ENCODE measurements around the gene CYP2S1.

CYP2S1 gene

DNA sequence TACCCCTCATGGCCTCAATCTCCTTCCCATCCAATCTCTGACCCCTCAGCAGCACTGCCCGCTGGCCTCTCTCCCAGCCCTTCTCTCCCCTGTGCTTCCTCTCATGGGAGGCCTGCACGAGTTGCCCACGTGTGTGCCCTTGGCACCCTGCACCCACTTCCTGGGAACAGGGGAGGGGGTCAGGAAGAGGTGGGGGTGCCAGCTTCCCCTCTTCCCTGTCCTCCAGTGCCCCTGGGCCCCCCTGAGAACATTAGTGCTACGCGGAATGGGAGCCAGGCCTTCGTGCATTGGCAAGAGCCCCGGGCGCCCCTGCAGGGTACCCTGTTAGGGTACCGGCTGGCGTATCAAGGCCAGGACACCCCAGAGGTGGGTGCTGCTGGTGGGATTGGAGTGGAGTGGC is 45.2 kb downstream of the CYP2S1 start:
- Histone ChIP-seq H3K27ac (no peak overlapping the region), H3K4me3 (no peak overlapping the region), H3K36me3 (peaks cover 91 to 99% (median 97%) of the 10 kb centered on the region in 3 donors), H3K9me3 (no peaks in the 10 kb centered on the region), H3K27me3 (no peaks in the 10 kb centered on the region), H3K4me1 (no peaks in the 10 kb centered on the region)
- TF ChIP-seq, protein P1, sequence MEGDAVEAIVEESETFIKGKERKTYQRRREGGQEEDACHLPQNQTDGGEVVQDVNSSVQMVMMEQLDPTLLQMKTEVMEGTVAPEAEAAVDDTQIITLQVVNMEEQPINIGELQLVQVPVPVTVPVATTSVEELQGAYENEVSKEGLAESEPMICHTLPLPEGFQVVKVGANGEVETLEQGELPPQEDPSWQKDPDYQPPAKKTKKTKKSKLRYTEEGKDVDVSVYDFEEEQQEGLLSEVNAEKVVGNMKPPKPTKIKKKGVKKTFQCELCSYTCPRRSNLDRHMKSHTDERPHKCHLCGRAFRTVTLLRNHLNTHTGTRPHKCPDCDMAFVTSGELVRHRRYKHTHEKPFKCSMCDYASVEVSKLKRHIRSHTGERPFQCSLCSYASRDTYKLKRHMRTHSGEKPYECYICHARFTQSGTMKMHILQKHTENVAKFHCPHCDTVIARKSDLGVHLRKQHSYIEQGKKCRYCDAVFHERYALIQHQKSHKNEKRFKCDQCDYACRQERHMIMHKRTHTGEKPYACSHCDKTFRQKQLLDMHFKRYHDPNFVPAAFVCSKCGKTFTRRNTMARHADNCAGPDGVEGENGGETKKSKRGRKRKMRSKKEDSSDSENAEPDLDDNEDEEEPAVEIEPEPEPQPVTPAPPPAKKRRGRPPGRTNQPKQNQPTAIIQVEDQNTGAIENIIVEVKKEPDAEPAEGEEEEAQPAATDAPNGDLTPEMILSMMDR (IDR thresholded peaks at IDR 0.05): no peak
- intact Hi-C loops (cut with DNase I; ENCODE audit: low total_unique reads): no loop called here
- no peak for DNase-seq

DNA sequence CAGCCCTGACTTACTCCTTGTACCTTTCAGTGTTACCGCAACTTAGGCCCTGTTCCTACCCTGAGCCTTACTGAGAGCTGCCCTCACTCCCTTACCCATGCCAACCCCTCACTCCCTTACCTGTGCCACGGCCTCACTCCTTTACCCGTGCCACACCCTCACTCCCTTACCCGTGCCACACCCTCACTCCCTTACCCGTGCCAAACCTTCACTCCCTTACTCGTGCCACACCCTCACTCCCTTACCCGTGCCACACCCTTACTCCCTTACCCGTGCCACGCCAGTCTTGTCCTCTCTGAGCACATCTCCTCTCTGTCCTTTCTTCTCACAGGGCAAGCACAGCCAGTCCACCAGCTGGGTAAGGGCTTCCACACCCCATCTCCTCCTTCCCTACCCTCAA is 46.3 kb downstream of the CYP2S1 start:
- DNase-seq: no peak
- no peaks in the 10 kb centered on the region for H3K4me1 ChIP-seq
- TF ChIP-seq, protein P1 (IDR thresholded peaks at IDR 0.05): no peak
- intact Hi-C loops (cut with DNase I; ENCODE audit: low total_unique reads): no loop called here
- H3K9me3 ChIP-seq: no peaks in the 10 kb centered on the region
- no peak overlapping the region for H3K4me3 ChIP-seq
- H3K36me3 ChIP-seq: peaks cover 93 to 99% (median 97%) of the 10 kb centered on the region in 3 donors
- H3K27ac ChIP-seq: no peak overlapping the region
- no peaks in the 10 kb centered on the region for H3K27me3 ChIP-seq

DNA sequence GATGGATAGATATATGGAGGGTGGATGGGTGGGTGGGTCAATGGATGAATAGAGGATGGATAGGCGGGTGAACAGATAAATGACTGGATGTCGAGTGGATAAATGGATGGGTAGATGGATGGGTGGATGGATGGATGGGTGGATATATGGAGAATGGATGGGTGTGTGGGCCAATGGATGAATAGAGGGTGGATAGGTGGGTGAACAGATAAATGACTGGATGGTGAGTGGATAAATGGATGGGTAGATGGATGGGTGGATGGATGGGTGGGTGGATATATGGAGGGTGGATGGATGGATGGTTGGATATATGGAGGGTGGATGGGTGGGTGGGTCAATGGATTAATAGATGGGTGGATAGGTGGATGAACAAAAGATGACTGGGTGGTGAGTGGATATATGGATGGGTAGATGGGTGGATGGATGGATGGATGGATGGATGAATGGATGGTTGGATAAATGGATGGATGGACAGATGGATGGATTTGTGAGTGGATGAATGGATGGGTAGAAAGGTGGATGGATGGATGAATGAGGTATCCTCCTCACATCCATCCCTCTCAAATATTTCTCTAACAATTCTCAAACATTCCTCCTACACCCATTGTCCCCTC is 47.0 kb downstream of the CYP2S1 start:
- Histone ChIP-seq H3K27ac (no peak overlapping the region), H3K9me3 (no peaks in the 10 kb centered on the region), H3K4me1 (no peaks in the 10 kb centered on the region), H3K36me3 (peaks cover 95 to 99% (median 97%) of the 10 kb centered on the region in 3 donors), H3K27me3 (no peaks in the 10 kb centered on the region), H3K4me3 (no peak overlapping the region)
- TF ChIP-seq, protein P1 (IDR thresholded peaks at IDR 0.05): no peak
- DNase-seq: no peak
- intact Hi-C loops (cut with DNase I; ENCODE audit: low total_unique reads): no loop called here

DNA sequence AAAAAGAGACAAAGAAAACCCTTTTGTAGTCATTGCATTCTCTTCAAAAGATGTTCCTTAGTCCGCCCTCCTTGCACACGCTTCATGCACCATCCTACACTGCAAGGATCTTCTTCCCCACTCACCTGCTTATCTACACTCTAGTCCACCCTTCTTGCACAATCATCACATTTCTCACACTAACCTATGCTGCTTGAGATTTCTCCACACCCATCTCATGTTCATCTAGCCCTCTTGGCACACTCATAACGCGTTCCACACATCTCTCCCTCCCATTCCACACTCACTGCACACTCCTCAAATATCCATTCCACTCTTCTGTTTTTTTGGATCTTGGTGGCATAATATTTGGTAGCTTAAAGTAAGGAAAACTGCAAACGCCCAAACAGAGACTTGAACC is 48.8 kb downstream of the CYP2S1 start:
- peaks cover 94 to 99% (median 95%) of the 10 kb centered on the region in 3 donors for H3K36me3 ChIP-seq
- no peaks in the 10 kb centered on the region for H3K9me3 ChIP-seq
- TF ChIP-seq, protein P1 (IDR thresholded peaks at IDR 0.05): no peak
- H3K27ac ChIP-seq: no peak overlapping the region
- intact Hi-C loops (cut with DNase I; ENCODE audit: low total_unique reads): no loop called here
- H3K27me3 ChIP-seq: no peaks in the 10 kb centered on the region
- DNase-seq: no peak
- no peak overlapping the region for H3K4me3 ChIP-seq
- H3K4me1 ChIP-seq: no peaks in the 10 kb centered on the region

DNA sequence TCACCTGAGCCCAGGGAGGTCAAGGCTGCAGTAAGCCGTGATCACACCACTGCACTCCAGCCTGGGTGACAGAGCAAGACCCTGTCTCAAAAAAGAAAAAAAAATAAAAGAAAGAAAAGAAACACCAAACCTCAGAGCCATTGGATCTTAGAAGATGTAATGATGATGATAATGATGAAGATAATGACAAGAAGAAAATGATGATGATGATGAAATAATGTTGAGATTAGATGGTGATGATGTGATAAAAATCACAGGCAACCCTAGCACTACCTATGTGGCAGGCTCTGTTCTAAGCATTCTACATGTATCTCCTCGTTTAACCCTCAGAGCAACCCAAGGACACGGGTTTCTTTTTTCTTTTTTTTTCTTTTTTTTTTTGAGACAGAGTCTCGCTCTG is 51.1 kb downstream of the CYP2S1 start:
- H3K4me1 ChIP-seq: no peaks in the 10 kb centered on the region
- no peaks in the 10 kb centered on the region for H3K9me3 ChIP-seq
- no peak for DNase-seq
- H3K27ac ChIP-seq: no peak overlapping the region
- no peak overlapping the region for H3K4me3 ChIP-seq
- intact Hi-C loops (cut with DNase I; ENCODE audit: low total_unique reads): no loop called here
- peaks cover 93 to 100% (median 95%) of the 10 kb centered on the region in 3 donors for H3K36me3 ChIP-seq
- H3K27me3 ChIP-seq: no peaks in the 10 kb centered on the region
- TF ChIP-seq, protein P1 (IDR thresholded peaks at IDR 0.05): no peak

DNA sequence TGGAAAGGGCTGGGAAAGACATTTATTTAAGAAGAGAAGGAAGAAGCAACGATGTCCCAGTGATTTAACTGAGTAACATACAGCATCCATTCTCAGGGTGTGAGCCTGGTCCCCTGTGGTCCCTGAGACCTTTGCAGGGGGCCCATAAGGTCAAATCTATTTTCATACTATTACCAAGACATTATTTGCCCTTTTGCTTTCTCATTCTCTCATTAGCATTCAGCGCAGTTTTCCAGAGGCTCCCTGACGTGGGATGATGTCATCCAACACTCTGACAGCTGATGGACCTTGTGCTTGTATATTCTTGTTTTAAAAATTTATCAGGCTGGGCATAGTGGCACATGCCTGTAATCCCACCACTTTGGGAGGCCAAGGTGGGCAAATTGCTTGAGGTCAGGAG is 52.8 kb downstream of the CYP2S1 start:
- TF ChIP-seq, protein P1 (IDR thresholded peaks at IDR 0.05): no peak
- no peak overlapping the region for H3K27ac ChIP-seq
- intact Hi-C loops (cut with DNase I; ENCODE audit: low total_unique reads): no loop called here
- no peak for DNase-seq
- H3K4me3 ChIP-seq: no peak overlapping the region
- no peaks in the 10 kb centered on the region for H3K27me3 ChIP-seq
- peaks cover 93 to 100% (median 95%) of the 10 kb centered on the region in 3 donors for H3K36me3 ChIP-seq
- H3K4me1 ChIP-seq: no peaks in the 10 kb centered on the region
- H3K9me3 ChIP-seq: no peaks in the 10 kb centered on the region

All from tibial artery (tissue), 4 donors.